RWPE2 (cell line): ENCODE results near the gene VASH1.

ENCODE experiments used
- ATAC-seq: fragments of 200-7000 bp; cut with Tn5 transposase; 3 replicates; pipeline ENCODE4 v1.9.1; 2021; ENCODE audit warnings: low read depth
- DNase-seq: peaks from one replicate; pipeline ENCODE4 v3.0.0-alpha.2; 2020; ENCODE audit warnings: low spot score
- H3K27ac ChIP-seq: fragments of 450-650 bp; 2 replicates; pipeline ENCODE4 v1.5.1; 2017; ENCODE audit warnings: mild to moderate bottlenecking; ENCODE audit not compliant: poor library complexity, severe bottlenecking
- H3K27me3 ChIP-seq: fragments of 250-450 bp; sonication (Bioruptor Pico); 2 replicates; pipeline ENCODE4 v1.5.1; 2021; ENCODE audit warnings: mild to moderate bottlenecking, moderate library complexity; ENCODE audit not compliant: insufficient read depth, poor library complexity, severe bottlenecking
- H3K36me3 ChIP-seq: fragments of 250-450 bp; sonication (Bioruptor Pico); 2 replicates; pipeline ENCODE4 v1.5.1; 2020; ENCODE audit warnings: low read depth, mild to moderate bottlenecking, moderate library complexity
- H3K4me1 ChIP-seq: fragments of 250-450 bp; sonication (Bioruptor Pico); 2 replicates; pipeline ENCODE4 v1.5.1; 2021; ENCODE audit warnings: mild to moderate bottlenecking, moderate library complexity; ENCODE audit not compliant: insufficient read depth, poor library complexity, severe bottlenecking
- H3K4me3 ChIP-seq: fragments of 250-450 bp; sonication (Bioruptor Pico); 2 replicates; pipeline ENCODE4 v1.5.1; 2021; ENCODE audit warnings: mild to moderate bottlenecking, moderate library complexity; ENCODE audit not compliant: severe bottlenecking
- H3K9me3 ChIP-seq: fragments of 250-450 bp; sonication (Bioruptor Pico); 2 replicates; pipeline ENCODE4 v1.5.1; 2021; ENCODE audit warnings: mild to moderate bottlenecking, moderate library complexity; ENCODE audit not compliant: severe bottlenecking
- TF ChIP-seq, protein P1 (sequence below): fragments of 450-650 bp; IDR thresholded peaks from one replicate; pipeline ENCODE4 v1.5.1; 2017; ENCODE audit warnings: mild to moderate bottlenecking, moderate library complexity; ENCODE audit not compliant: poor library complexity, severe bottlenecking

VASH1 gene

DNA sequence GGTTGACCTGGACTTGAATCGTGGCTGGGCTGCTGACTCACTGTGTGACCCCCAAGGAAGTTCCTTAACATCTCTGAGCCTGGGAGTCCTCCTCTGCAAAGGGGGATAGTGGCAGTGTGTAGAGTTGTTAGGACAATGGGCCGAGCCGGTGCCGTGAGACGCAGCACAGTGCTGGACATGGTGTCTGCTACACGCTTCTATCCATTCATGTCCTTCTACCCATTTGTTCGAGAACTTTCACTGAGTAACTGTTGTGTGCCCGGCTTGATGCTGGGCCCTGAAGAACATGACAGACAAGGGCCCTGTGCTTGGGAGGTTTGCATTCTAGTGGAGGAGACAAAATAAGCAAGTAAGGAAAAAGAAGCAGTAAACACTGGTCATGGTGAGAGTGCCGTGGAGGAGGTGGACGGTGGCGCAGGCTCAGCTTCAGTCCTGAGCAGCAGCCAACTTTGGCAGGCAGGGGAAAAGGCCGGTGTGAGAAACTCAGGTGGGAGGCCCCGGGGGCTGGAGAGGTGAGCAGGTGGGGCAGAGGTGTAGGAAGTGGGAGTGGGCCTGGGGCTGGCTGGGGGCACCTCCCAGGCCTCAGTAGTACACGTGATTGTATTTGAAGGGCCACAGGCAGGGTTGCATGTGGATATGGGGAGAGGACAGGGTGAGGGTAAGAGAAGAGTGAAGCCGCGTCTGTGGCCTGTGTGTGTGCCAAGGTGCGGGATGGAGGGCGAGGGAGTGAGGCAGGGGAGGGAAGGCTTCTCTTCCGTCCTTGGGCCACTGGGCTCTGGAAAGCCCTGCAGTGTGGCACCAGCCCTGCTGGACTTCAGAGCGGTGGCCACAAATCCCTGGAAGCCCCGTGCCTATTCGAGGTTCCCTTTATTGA is 13.8 kb downstream of the VASH1 start:
- Histone ChIP-seq H3K4me3 (no peak overlapping the region), H3K36me3 (no peaks in the 10 kb centered on the region), H3K27ac (no peak overlapping the region), H3K27me3 (no peaks in the 10 kb centered on the region), H3K4me1 (peaks cover 7% of the 10 kb centered on the region), H3K9me3 (no peaks in the 10 kb centered on the region)
- DNase-seq (peak; percentile 56), ATAC-seq (no peak)
- TF ChIP-seq, protein P1, sequence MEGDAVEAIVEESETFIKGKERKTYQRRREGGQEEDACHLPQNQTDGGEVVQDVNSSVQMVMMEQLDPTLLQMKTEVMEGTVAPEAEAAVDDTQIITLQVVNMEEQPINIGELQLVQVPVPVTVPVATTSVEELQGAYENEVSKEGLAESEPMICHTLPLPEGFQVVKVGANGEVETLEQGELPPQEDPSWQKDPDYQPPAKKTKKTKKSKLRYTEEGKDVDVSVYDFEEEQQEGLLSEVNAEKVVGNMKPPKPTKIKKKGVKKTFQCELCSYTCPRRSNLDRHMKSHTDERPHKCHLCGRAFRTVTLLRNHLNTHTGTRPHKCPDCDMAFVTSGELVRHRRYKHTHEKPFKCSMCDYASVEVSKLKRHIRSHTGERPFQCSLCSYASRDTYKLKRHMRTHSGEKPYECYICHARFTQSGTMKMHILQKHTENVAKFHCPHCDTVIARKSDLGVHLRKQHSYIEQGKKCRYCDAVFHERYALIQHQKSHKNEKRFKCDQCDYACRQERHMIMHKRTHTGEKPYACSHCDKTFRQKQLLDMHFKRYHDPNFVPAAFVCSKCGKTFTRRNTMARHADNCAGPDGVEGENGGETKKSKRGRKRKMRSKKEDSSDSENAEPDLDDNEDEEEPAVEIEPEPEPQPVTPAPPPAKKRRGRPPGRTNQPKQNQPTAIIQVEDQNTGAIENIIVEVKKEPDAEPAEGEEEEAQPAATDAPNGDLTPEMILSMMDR = no peak

DNA sequence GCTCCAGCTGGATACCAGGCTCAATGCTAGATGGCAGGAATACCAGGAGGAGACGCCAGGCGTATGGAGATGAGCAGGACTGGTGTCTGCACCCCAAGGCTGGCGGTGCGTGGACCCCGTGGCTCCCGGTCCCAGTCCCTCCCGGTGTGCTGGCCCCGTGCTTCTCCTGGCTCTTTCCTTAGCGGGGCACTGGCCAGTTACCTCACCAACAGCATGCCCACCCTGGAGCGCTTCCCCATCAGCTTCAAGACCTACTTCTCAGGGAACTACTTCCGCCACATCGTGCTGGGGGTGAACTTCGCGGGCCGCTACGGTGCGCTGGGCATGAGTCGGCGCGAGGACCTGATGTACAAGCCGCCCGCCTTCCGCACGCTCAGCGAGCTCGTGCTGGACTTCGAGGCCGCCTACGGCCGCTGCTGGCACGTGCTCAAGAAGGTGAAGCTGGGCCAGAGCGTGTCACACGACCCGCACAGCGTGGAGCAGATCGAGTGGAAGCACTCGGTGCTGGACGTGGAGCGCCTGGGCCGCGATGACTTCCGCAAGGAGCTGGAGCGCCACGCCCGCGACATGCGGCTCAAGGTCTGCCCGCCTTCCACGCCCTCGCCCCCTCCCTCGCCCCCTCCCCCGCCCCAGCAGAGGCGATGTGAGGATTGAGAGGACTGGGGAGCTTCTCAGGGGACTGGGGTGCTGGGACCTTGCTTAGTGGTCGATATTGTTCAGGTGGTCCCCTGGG is 14.6 kb downstream of the VASH1 start:
- Histone ChIP-seq H3K27me3 (no peaks in the 10 kb centered on the region), H3K9me3 (no peaks in the 10 kb centered on the region), H3K4me1 (peaks cover 7% of the 10 kb centered on the region), H3K4me3 (no peak overlapping the region), H3K27ac (no peak overlapping the region), H3K36me3 (no peaks in the 10 kb centered on the region)
- DNase-seq = peak; percentile 69
- ATAC-seq = no peak
- TF ChIP-seq, protein P1 = no peak

DNA sequence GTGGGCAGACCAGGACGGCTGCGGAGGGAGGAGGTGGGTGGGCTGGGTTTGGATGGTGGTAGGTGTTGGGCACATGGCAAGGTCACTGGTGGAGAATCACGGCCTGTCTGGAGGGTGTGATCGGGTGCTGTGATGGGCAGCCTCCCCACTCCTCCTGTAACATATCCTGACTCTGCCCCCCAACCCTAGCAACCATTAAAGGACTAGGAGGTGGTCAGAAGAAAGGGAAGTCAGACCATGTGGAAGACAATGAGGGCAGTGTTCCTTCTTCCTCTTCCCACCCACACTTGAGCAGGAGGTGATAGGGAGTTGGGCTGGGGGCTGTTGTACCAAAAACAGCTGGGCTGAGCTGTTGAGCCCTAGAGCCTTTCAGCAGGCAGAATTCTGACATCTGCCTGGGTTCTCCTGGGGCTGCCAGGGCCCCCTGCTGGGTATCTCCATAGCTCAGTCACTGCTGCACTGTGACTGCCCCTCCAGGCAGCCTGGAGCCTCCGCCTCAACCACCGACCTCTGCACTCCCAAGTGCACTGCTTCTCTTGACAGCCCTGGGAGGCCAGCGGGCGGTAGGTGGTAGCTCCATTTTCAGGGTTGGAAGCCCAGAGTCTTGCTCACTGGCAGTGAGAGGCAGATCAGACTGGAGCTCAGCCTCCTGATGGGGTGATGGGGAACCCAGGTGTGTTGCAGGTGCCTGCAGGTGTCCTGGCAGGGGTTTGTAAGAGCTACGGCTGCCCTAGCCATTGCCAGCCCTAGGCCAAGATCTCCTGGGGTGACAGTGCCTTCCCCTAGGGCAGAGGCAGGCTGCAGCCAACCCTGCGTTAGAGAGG is 15.4 kb downstream of the VASH1 start:
- DNase-seq (peak; percentile 60), ATAC-seq (0 out of 3 replicates have a peak, but pooled peaks have one; percentile 14)
- Histone ChIP-seq H3K4me3 (no peak overlapping the region), H3K36me3 (no peaks in the 10 kb centered on the region), H3K27me3 (no peaks in the 10 kb centered on the region), H3K27ac (no peak overlapping the region), H3K9me3 (no peaks in the 10 kb centered on the region), H3K4me1 (peaks cover 12% of the 10 kb centered on the region)
- TF ChIP-seq, protein P1 = no peak

DNA sequence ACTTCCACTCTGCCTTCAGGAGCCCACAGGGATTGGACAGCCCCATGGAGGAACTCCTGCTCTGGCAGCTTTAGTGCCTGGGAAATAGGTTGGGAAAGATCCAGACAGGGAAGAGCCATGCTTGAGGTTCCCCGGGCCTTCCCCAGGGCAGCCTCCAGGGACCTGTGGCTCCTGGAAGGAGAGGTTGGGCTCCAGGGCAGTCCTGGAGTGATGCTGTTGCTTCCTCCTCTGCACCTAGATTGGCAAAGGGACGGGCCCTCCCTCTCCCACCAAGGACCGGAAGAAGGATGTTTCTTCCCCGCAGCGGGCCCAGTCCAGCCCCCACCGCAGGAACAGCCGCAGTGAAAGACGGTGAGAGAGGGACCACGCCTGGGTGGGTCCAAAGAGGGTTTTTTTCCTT is 16.5 kb downstream of the VASH1 start:
- H3K9me3 ChIP-seq = no peaks in the 10 kb centered on the region
- DNase-seq = no peak
- H3K36me3 ChIP-seq = no peaks in the 10 kb centered on the region; the same call in 1 of the 2 replicates
- TF ChIP-seq, protein P1 = no peak
- H3K4me3 ChIP-seq = no peak overlapping the region
- H3K4me1 ChIP-seq = peaks cover 13% of the 10 kb centered on the region
- no peaks in the 10 kb centered on the region for H3K27me3 ChIP-seq
- ATAC-seq = no peak
- H3K27ac ChIP-seq = no peak overlapping the region
